ENCODE results near the gene ZNF521. TPM values are rescaled to one million over a fixed set of nuclear protein-coding genes. Genes with fewer than 3 reads are reported as not detected.

Gene ZNF521
- total RNA-seq, 1 donor from 2014 or later, result 24.5 TPM

GRCh38 chr18:25166113-25166512, 185.9 kb downstream of the ZNF521 start:
- ATAC-seq (ENCODE audit: poor library complexity) (no peak), DNase-seq (no peak)
- intact Hi-C loops (cut with DNase I), result loop anchor here (10.0 kb wide), 1 partner anchor 119 kb away; no protein-coding TSS in a partner anchor

- ATAC-seq (ENCODE audit: poor library complexity) (peak; percentile 65), DNase-seq (no peak)
- intact Hi-C loops (cut with DNase I), result loop anchor here (10.0 kb wide), 1 partner anchor 120 kb away; no protein-coding TSS in a partner anchor
Observed at GRCh38 chr18:25164848-25165811, 186.8 kb downstream of the ZNF521 start.

- intact Hi-C loops (cut with DNase I), result loop anchor here (10.0 kb wide), 1 partner anchor 120 kb away; no protein-coding TSS in a partner anchor
- DNase-seq (no peak), ATAC-seq (ENCODE audit: poor library complexity) (no peak)
Observed at GRCh38 chr18:25164211-25164847, 187.6 kb downstream of the ZNF521 start.

GRCh38 chr18:25153426-25153825, 198.5 kb downstream of the ZNF521 start:
- intact Hi-C loops (cut with DNase I), result no loop called here
- DNase-seq (no peak), ATAC-seq (ENCODE audit: poor library complexity) (no peak)

GRCh38 chr18:25147877-25148488, 204.0 kb downstream of the ZNF521 start:
- intact Hi-C loops (cut with DNase I), result no loop called here
- DNase-seq (no peak), ATAC-seq (ENCODE audit: poor library complexity) (no peak)

- intact Hi-C loops (cut with DNase I), result no loop called here
- no peak for DNase-seq
- ATAC-seq (ENCODE audit: poor library complexity), result no peak
Observed at GRCh38 chr18:25146512-25146910, 205.5 kb downstream of the ZNF521 start.

GRCh38 chr18:25145731-25146511, 206.0 kb downstream of the ZNF521 start:
- DNase-seq (no peak), ATAC-seq (ENCODE audit: poor library complexity) (no peak)
- intact Hi-C loops (cut with DNase I), result no loop called here

- DNase-seq, result no peak
- ATAC-seq (ENCODE audit: poor library complexity), result peak; percentile 77
- intact Hi-C loops (cut with DNase I), result loop anchor here (5.0 kb wide), 1 partner anchor 202 kb away; no protein-coding TSS in a partner anchor
Observed at GRCh38 chr18:25144820-25145219, 207.1 kb downstream of the ZNF521 start.

GRCh38 chr18:25141886-25142285, 210.1 kb downstream of the ZNF521 start:
- ATAC-seq (ENCODE audit: poor library complexity) (no peak), DNase-seq (no peak)
- intact Hi-C loops (cut with DNase I), result loop anchor here (5.0 kb wide), 1 partner anchor 205 kb away; no protein-coding TSS in a partner anchor

- intact Hi-C loops (cut with DNase I), result loop anchor here (5.0 kb wide), 1 partner anchor 206 kb away; no protein-coding TSS in a partner anchor
- no peak for ATAC-seq (ENCODE audit: poor library complexity)
Observed at GRCh38 chr18:25141399-25141798, 210.6 kb downstream of the ZNF521 start.

GRCh38 chr18:25140962-25141308, 211.0 kb downstream of the ZNF521 start:
- intact Hi-C loops (cut with DNase I), result loop anchor here (5.0 kb wide), 1 partner anchor 206 kb away; no protein-coding TSS in a partner anchor
- ATAC-seq (ENCODE audit: poor library complexity), result no peak
- DNase-seq, result no peak

More at GRCh38 chr18:25141399-25141798, 210.6 kb downstream of the ZNF521 start:
- DNase-seq, result no peak

GRCh38 chr18:25140124-25140961, 211.6 kb downstream of the ZNF521 start:
- intact Hi-C loops (cut with DNase I), result loop anchor here (5.0 kb wide), 1 partner anchor 207 kb away; no protein-coding TSS in a partner anchor
- ATAC-seq (ENCODE audit: poor library complexity) (no peak), DNase-seq (no peak)

- intact Hi-C loops (cut with DNase I), result no loop called here
- ATAC-seq (ENCODE audit: poor library complexity) (peak; percentile 77), DNase-seq (no peak)
Observed at GRCh38 chr18:25137197-25137472, 214.8 kb downstream of the ZNF521 start.

GRCh38 chr18:25136416-25137196, 215.4 kb downstream of the ZNF521 start:
- ATAC-seq (ENCODE audit: poor library complexity) (peak; percentile 79), DNase-seq (no peak)
- intact Hi-C loops (cut with DNase I), result no loop called here

- DNase-seq (no peak), ATAC-seq (ENCODE audit: poor library complexity) (no peak)
- intact Hi-C loops (cut with DNase I), result no loop called here
Observed at GRCh38 chr18:25134861-25135260, 217.1 kb downstream of the ZNF521 start.

GRCh38 chr18:25133879-25134278, 218.1 kb downstream of the ZNF521 start:
- ATAC-seq (ENCODE audit: poor library complexity), result no peak
- DNase-seq, result no peak
- intact Hi-C loops (cut with DNase I), result no loop called here
